GM23338 (cell line): ENCODE data around the gene M6PR. TPM values are rescaled to one million over a fixed set of nuclear protein-coding genes. Genes with fewer than 3 reads are reported as not detected.

Experiments
- ATAC-seq: fragments of 200-7000 bp; cut with Tn5 transposase; 3 replicates; pipeline ENCODE4 v1.9.1; 2020
- DNase-seq: peaks from one replicate; pipeline ENCODE4 v3.0.0-alpha.2; 2015; ENCODE audit warnings: low spot score
- H2AFZ ChIP-seq: fragments of 200-600 bp; sonication (generic); 2 replicates; pipeline ENCODE4 v1.8.0; 2016; ENCODE audit warnings: antibody characterized with exemption, mild to moderate bottlenecking, moderate library complexity
- H3F3A ChIP-seq: fragments of 200-600 bp; sonication (generic); replicated peaks from 2 replicates; pipeline ENCODE4 v1.8.0; 2017; ENCODE audit warnings: antibody characterized with exemption, mixed run types, low read depth
- H3K27ac ChIP-seq: fragments of 200-600 bp; sonication (generic); 2 replicates; pipeline ENCODE4 v1.6.1; 2016; ENCODE audit warnings: low read depth
- H3K27me3 ChIP-seq: fragments of 200-600 bp; sonication (generic); 2 replicates; pipeline ENCODE4 v1.8.0; 2016; ENCODE audit warnings: mild to moderate bottlenecking, mixed run types, moderate library complexity; ENCODE audit not compliant: insufficient read depth
- H3K36me3 ChIP-seq: fragments of 200-600 bp; sonication (generic); 2 replicates; pipeline ENCODE4 v1.8.0; 2016; ENCODE audit warnings: mild to moderate bottlenecking; ENCODE audit not compliant: insufficient read depth
- H3K4me1 ChIP-seq: fragments of 200-600 bp; sonication (generic); 2 replicates; pipeline ENCODE4 v1.8.0; 2016; ENCODE audit warnings: mild to moderate bottlenecking, moderate library complexity; ENCODE audit not compliant: insufficient read depth
- H3K4me2 ChIP-seq: fragments of 200-600 bp; sonication (generic); 2 replicates; pipeline ENCODE4 v1.7.1; 2017; ENCODE audit warnings: mixed run types
- H3K4me3 ChIP-seq: fragments of 200-600 bp; sonication (generic); 2 replicates; pipeline ENCODE4 v1.6.1; 2016; ENCODE audit warnings: mixed run types
- H3K79me2 ChIP-seq: fragments of 200-600 bp; sonication (generic); replicated peaks from 2 replicates; pipeline ENCODE4 v1.8.0; 2017; ENCODE audit warnings: mild to moderate bottlenecking; ENCODE audit not compliant: insufficient read depth
- H3K9me2 ChIP-seq: fragments of 200-600 bp; sonication (generic); 2 replicates; pipeline ENCODE4 v1.8.0; 2017; ENCODE audit not compliant: insufficient read depth
- H4K20me1 ChIP-seq: fragments of 200-600 bp; sonication (generic); replicated peaks from 2 replicates; pipeline ENCODE4 v1.8.0; 2017; ENCODE audit warnings: mild to moderate bottlenecking; ENCODE audit not compliant: insufficient read depth
- H3K27ac Mint-ChIP-seq: 2 replicates; pipeline ENCODE4 v1.8.0; 2020; ENCODE audit warnings: inconsistent platforms, mild to moderate bottlenecking, moderate library complexity, mixed read lengths
- H3K27me3 Mint-ChIP-seq: 3 replicates; pipeline ENCODE4 v1.8.0; 2022; ENCODE audit warnings: low read depth, mild to moderate bottlenecking, moderate library complexity, mixed read lengths, inconsistent platforms; ENCODE audit not compliant: insufficient read depth, poor library complexity
- H3K36me3 Mint-ChIP-seq: 3 replicates; pipeline ENCODE4 v1.8.0; 2021; ENCODE audit warnings: low read depth, mild to moderate bottlenecking, inconsistent platforms, moderate library complexity, mixed read lengths
- H3K4me1 Mint-ChIP-seq: 3 replicates; pipeline ENCODE4 v1.8.0; 2020; ENCODE audit warnings: mild to moderate bottlenecking, inconsistent platforms, mixed read lengths
- H3K4me3 Mint-ChIP-seq: 3 replicates; pipeline ENCODE4 v1.8.0; 2021; ENCODE audit warnings: moderate library complexity, mild to moderate bottlenecking, inconsistent platforms, mixed read lengths
- H3K9me3 Mint-ChIP-seq: 3 replicates; pipeline ENCODE4 v1.8.0; 2020; ENCODE audit warnings: moderate library complexity, mild to moderate bottlenecking, inconsistent platforms, mixed read lengths
- CREB1 ChIP-seq: fragments of 250-450 bp; sonication (Bioruptor Pico); IDR thresholded peaks from 2 replicates; pipeline ENCODE4 v1.5.0; 2020; ENCODE audit warnings: low read depth, mild to moderate bottlenecking, moderate library complexity
- ETS1 ChIP-seq: IDR thresholded peaks from 2 replicates; pipeline ENCODE4 v1.6.1; 2016; ENCODE audit warnings: antibody characterized with exemption
- EZH2 ChIP-seq: fragments of 200-600 bp; sonication (generic); IDR thresholded peaks from one replicate; pipeline ENCODE4 v1.8.0; 2017; ENCODE audit warnings: antibody characterized with exemption, mild to moderate bottlenecking, low read depth; ENCODE audit not compliant: unreplicated experiment
- EZH2phosphoT487 ChIP-seq: fragments of 200-600 bp; sonication (generic); IDR thresholded peaks from one replicate; pipeline ENCODE4 v1.8.1; 2018; ENCODE audit warnings: antibody characterized with exemption; ENCODE audit not compliant: unreplicated experiment
- JUNB ChIP-seq: IDR thresholded peaks from one replicate; pipeline ENCODE4 v1.6.1; 2016; ENCODE audit warnings: antibody characterized with exemption; ENCODE audit not compliant: unreplicated experiment
- NANOG ChIP-seq: IDR thresholded peaks from 2 replicates; pipeline ENCODE4 v1.6.1; 2016; ENCODE audit warnings: antibody characterized with exemption, borderline replicate concordance
- POLR2AphosphoS5 ChIP-seq: IDR thresholded peaks from 2 replicates; pipeline ENCODE4 v1.6.1; 2016; ENCODE audit warnings: antibody characterized with exemption, low read depth
- REST ChIP-seq: IDR thresholded peaks from one replicate; pipeline ENCODE4 v1.6.1; 2018; ENCODE audit warnings: antibody characterized with exemption; ENCODE audit not compliant: unreplicated experiment
- ZNF114 ChIP-seq: fragments of 250-450 bp; sonication (Bioruptor Pico); IDR thresholded peaks from 2 replicates; pipeline ENCODE4 v1.5.0; 2020; ENCODE audit warnings: mild to moderate bottlenecking, moderate library complexity
- ZNF462 ChIP-seq: fragments of 250-450 bp; sonication (Bioruptor Pico); IDR thresholded peaks from 2 replicates; pipeline ENCODE4 v1.5.0; 2020; ENCODE audit warnings: mild to moderate bottlenecking, moderate library complexity
- polyA plus RNA-seq: library from polyadenylated mRNA; unstranded; fragments of >200 nt; fragmentation: Nextera tagmentation; extraction: Ambion mirVana; gene quantifications from 2 replicates; pipeline ENCODE4 v1.2.1, GENCODE V29; 2016
- total RNA-seq: library from RNA; depleted of rRNA; stranded (reverse); fragments of >200 nt; shearing (Covaris generic); gene quantifications from 2 replicates; pipeline ENCODE4 v1.2.3, GENCODE V29; 2014
- TF ChIP-seq, protein P1 (sequence below), 2 experiments: fragments of 200-600 bp in 1 of 2; sonication (generic) in 1 of 2; conservative IDR thresholded peaks; 2 replicates each; pipeline versions ENCODE4 v1.5.1 to v1.6.1; 2016 to 2017; ENCODE audit warnings: antibody characterized with exemption in 2 of 2, low read depth in 2 of 2, mild to moderate bottlenecking in 2 of 2, moderate library complexity in 1 of 2

The M6PR gene
- total and polyA plus RNA-seq, 2 experiments from 2014 or later, result 103 to 147 TPM

- TF ChIP-seq, protein P1, sequence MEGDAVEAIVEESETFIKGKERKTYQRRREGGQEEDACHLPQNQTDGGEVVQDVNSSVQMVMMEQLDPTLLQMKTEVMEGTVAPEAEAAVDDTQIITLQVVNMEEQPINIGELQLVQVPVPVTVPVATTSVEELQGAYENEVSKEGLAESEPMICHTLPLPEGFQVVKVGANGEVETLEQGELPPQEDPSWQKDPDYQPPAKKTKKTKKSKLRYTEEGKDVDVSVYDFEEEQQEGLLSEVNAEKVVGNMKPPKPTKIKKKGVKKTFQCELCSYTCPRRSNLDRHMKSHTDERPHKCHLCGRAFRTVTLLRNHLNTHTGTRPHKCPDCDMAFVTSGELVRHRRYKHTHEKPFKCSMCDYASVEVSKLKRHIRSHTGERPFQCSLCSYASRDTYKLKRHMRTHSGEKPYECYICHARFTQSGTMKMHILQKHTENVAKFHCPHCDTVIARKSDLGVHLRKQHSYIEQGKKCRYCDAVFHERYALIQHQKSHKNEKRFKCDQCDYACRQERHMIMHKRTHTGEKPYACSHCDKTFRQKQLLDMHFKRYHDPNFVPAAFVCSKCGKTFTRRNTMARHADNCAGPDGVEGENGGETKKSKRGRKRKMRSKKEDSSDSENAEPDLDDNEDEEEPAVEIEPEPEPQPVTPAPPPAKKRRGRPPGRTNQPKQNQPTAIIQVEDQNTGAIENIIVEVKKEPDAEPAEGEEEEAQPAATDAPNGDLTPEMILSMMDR (conservative IDR thresholded peaks at IDR 0.05; ENCODE audit: low read depth in 2 of 2), result no peak
- TF ChIP-seq ZNF114 (CRISPR knock-in tag) (no peak), EZH2 (no peak), EZH2phosphoT487 (no peak), CREB1 (CRISPR knock-in tag) (no peak), NANOG (no peak), REST (no peak)
These were observed 1.4 kb upstream of the M6PR start (continued) for GRCh38 chr12:8950702-8951478.

GRCh38 chr12:8950221-8950527, 729 bp upstream of the M6PR start:
- peaks cover 3% of the 10 kb centered on the region for H3K27me3 Mint-ChIP-seq
- Histone ChIP-seq H2AFZ (peak overlapping the region; percentile 86), H3K4me1 (peaks cover 12% of the 10 kb centered on the region; the same call in 1 of the 2 replicates), H3F3A (peaks cover 17% of the 10 kb centered on the region), H4K20me1 (peaks cover 28% of the 10 kb centered on the region), H3K79me2 (peaks cover 43% of the 10 kb centered on the region), H3K36me3 (peaks cover 20% of the 10 kb centered on the region; the same call in 1 of the 2 replicates), H3K4me2 (peak overlapping the region; percentile 95), H3K4me3 (peak overlapping the region; percentile 86), H3K27me3 (no peaks in the 10 kb centered on the region), H3K9me2 (no peaks in the 10 kb centered on the region), H3K27ac (peak overlapping the region; percentile 97)
- H3K9me3 Mint-ChIP-seq, result peaks cover 34% of the 10 kb centered on the region
- peak overlapping the region; percentile 85 for H3K27ac Mint-ChIP-seq
- peaks cover 12% of the 10 kb centered on the region for H3K4me1 Mint-ChIP-seq
- H3K4me3 Mint-ChIP-seq, result peak overlapping the region; percentile 91
- DNase-seq, result no peak
- peak; percentile 6 for ATAC-seq
- H3K36me3 Mint-ChIP-seq, result peaks cover 47% of the 10 kb centered on the region
- TF ChIP-seq EZH2phosphoT487 (no peak), JUNB (no peak), NANOG (no peak), ETS1 (no peak), POLR2AphosphoS5 (no peak), ZNF462 (CRISPR knock-in tag) (no peak)
